Body of pancreas (tissue), 4 donors: ENCODE results near the gene COMP. TPM values are rescaled to one million over a fixed set of nuclear protein-coding genes. Genes with fewer than 3 reads are reported as not detected.

Source experiments
- ATAC-seq: fragments of 150-250 bp; one replicate; pipeline ENCODE4 v1.9.1; 2016
- DNase-seq, 4 donors: peaks; one replicate each; pipeline ENCODE4 v3.0.0-alpha.2; 2019
- H3K27ac ChIP-seq, 4 donors: fragments of 200-600 bp; sonication (generic); 1 replicate in 3 of 4; 2 replicates in 1 of 4; pipeline versions ENCODE4 v1.5.1 to v1.6.1; 2016 to 2019; ENCODE audit warnings: mild to moderate bottlenecking in 1 of 4, mixed read lengths in 1 of 4, moderate library complexity in 1 of 4
- H3K27me3 ChIP-seq, 2 donors: fragments of 200-600 bp; sonication (generic); one replicate each; pipeline ENCODE4 v1.6.0; 2016; ENCODE audit warnings: mild to moderate bottlenecking in 1 of 2
- H3K36me3 ChIP-seq, 2 donors: fragments of 200-600 bp; sonication (generic); replicated peaks in 1 of 2; 2 replicates each; pipeline ENCODE4 v1.5.1; 2016; ENCODE audit warnings: low read depth in 2 of 2; ENCODE audit not compliant: insufficient read depth in 1 of 2
- H3K4me1 ChIP-seq: fragments of 200-600 bp; sonication (generic); one replicate; pipeline ENCODE4 v1.6.0; 2016
- H3K4me3 ChIP-seq, 2 donors: fragments of 200-600 bp; sonication (generic); 1 replicate in 1 of 2; 2 replicates in 1 of 2; pipeline ENCODE4 v1.5.1; 2016 to 2019
- H3K9me3 ChIP-seq, 3 donors: fragments of 200-600 bp; sonication (generic); 1 replicate in 2 of 3; 2 replicates in 1 of 3; pipeline ENCODE4 v1.5.1; 2016
- POLR2A ChIP-seq, 3 donors: fragments of 450-650 bp; IDR thresholded peaks; one replicate each; pipeline ENCODE4 v1.6.1; 2016; ENCODE audit warnings: antibody characterized with exemption in 3 of 3, mild to moderate bottlenecking in 2 of 3
- WGBS, 2 donors: methylation state at CpG; one replicate each; pipeline ENCODE4 v1.1.5; 2017; 5-methylcytosine and 5-hydroxymethylcytosine counted together
- intact Hi-C: fragments of 100-400 bp; cut with DNase I; formaldehyde crosslinking; loops from one replicate; pipeline ENCODE4 v1.15.1; 2023
- total RNA-seq, 2 donors: library from RNA; depleted of rRNA; stranded (reverse); fragments of >200 nt; gene quantifications; one replicate each; pipeline ENCODE4 v1.1.0, GENCODE V29; 2016
- TF ChIP-seq, protein P1 (sequence below), 7 experiments: fragments of 450-650 bp in 4 of 7; fragments of 200-600 bp in 3 of 7; sonication (generic) in 3 of 7; IDR thresholded peaks; one replicate each; pipeline ENCODE4 v1.5.1; 2016 to 2019; ENCODE audit warnings: antibody characterized with exemption in 7 of 7

Gene COMP
- total RNA-seq, 2 donors from 2014 or later, result 0.33 to 6.0 TPM

GRCh38 chr19:18833849-18834643, 42.9 kb upstream of the COMP start:
- 2 to 10% methylated on average over 18 of the region's 18 CpGs for WGBS, 2 donors
- intact Hi-C loops, result no loop called here
- TF ChIP-seq POLR2A (IDR thresholded peaks at IDR 0.05), result peak in 2 of 3 donors; percentile 32 to 38
- TF ChIP-seq, protein P1, sequence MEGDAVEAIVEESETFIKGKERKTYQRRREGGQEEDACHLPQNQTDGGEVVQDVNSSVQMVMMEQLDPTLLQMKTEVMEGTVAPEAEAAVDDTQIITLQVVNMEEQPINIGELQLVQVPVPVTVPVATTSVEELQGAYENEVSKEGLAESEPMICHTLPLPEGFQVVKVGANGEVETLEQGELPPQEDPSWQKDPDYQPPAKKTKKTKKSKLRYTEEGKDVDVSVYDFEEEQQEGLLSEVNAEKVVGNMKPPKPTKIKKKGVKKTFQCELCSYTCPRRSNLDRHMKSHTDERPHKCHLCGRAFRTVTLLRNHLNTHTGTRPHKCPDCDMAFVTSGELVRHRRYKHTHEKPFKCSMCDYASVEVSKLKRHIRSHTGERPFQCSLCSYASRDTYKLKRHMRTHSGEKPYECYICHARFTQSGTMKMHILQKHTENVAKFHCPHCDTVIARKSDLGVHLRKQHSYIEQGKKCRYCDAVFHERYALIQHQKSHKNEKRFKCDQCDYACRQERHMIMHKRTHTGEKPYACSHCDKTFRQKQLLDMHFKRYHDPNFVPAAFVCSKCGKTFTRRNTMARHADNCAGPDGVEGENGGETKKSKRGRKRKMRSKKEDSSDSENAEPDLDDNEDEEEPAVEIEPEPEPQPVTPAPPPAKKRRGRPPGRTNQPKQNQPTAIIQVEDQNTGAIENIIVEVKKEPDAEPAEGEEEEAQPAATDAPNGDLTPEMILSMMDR (IDR thresholded peaks at IDR 0.05), result no peak
- DNase-seq (peak in 3 of 4 donors; percentile 40 to 59 (median 52)), ATAC-seq (peak; percentile 36)
- no peaks in the 10 kb centered on the region for H3K36me3 ChIP-seq
- H3K9me3 ChIP-seq, result no peaks in the 10 kb centered on the region
- peak overlapping the region; percentile 90 to 97 (median 94) for H3K27ac ChIP-seq
- peak overlapping the region in 1 of 2 donors; percentile 42 for H3K4me3 ChIP-seq
- peaks cover 59% of the 10 kb centered on the region for H3K4me1 ChIP-seq
- H3K27me3 ChIP-seq, result no peaks in the 10 kb centered on the region

- intact Hi-C loops, result no loop called here
- 0% methylated on average over 5 to 9 of the region's 9 CpGs for WGBS, 2 donors
- peak in 2 of 3 donors; percentile 36 to 38 for TF ChIP-seq POLR2A (IDR thresholded peaks at IDR 0.05)
- TF ChIP-seq, protein P1 (IDR thresholded peaks at IDR 0.05), result no peak
- ATAC-seq (no peak), DNase-seq (no peak)
- no peaks in the 10 kb centered on the region for H3K9me3 ChIP-seq
- H3K4me1 ChIP-seq, result peaks cover 50% of the 10 kb centered on the region
- peak overlapping the region; percentile 17 to 42 for H3K4me3 ChIP-seq
- H3K36me3 ChIP-seq, result no peaks in the 10 kb centered on the region
- no peaks in the 10 kb centered on the region for H3K27me3 ChIP-seq
- peak overlapping the region; percentile 90 to 97 (median 94) for H3K27ac ChIP-seq
Measured at GRCh38 chr19:18833141-18833476, 42.0 kb upstream of the COMP start.

DNA sequence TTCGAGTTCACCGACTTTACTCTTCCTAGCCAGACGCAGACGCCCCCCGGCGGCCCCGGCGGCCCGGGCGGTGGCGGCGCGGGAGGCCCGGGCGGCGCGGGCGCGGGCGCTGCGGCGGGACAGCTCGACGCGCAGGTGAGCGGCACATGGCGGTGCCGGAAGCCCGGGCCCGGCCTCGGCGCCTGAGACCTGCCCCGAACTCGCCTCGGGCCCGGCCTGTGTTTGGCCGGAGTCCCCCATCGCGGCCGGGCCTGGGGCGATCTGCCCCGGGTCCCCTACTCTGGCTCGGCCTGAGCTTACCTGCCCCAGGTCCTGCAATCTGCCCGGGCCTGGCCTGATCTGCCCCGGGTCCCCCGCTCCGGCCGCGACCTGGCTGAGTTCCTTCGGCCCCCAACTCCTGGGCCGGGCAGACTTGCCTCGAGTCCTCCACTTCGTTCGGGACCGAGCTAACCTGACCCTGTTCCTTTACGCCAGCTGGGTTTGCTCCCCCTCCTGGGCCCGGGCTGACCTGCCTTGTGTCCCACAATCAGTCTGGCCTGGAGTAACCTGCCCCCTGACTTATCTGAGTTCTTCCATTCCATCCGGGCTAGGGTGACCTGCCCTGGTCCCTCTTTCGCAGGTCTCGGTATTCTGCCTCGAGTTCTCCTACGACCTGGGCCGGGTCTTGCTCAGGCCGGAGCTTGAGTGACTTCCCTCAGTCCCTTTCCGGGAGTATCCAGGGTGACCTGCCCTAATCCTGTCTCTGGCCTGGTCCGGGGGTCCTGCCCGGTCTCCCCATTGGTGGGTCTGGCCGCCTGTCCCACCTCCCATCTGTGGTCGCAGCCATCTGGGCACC, 41.4 kb upstream of the COMP start:
- 0 to 1% methylated on average over 17 to 66 of the region's 69 CpGs for WGBS, 2 donors
- Histone ChIP-seq H3K27me3 (no peaks in the 10 kb centered on the region), H3K4me3 (peak overlapping the region; percentile 17 to 42), H3K9me3 (no peaks in the 10 kb centered on the region), H3K36me3 (no peaks in the 10 kb centered on the region), H3K4me1 (peaks cover 44% of the 10 kb centered on the region), H3K27ac (peak overlapping the region; percentile 90 to 97 (median 94))
- no peak for TF ChIP-seq POLR2A (IDR thresholded peaks at IDR 0.05)
- TF ChIP-seq, protein P1 (IDR thresholded peaks at IDR 0.05), result peak in 3 of 7 experiments; percentile 0 to 18 (median 16)
- DNase-seq (peak in 3 of 4 donors; percentile 43 to 60 (median 50)), ATAC-seq (peak; percentile 42)
- intact Hi-C loops, result no loop called here

- H3K4me3 ChIP-seq, result peak within 1 kb of the TSS; percentile 42 to 56
- WGBS, 2 donors, result 0 to 5% methylated on average over 3 to 90 of the region's 96 CpGs
- intact Hi-C loops, result no loop called here
- DNase-seq (peak; percentile 91 to 95 (median 94)), ATAC-seq (peak; percentile 90)
- H3K4me1 ChIP-seq, result peaks cover 36% of the 10 kb centered on the region
- no peaks in the 10 kb centered on the region for H3K36me3 ChIP-seq
- no peaks in the 10 kb centered on the region for H3K9me3 ChIP-seq
- peak within 1 kb of the TSS; percentile 90 to 97 (median 94) for H3K27ac ChIP-seq
- H3K27me3 ChIP-seq, result no peaks in the 10 kb centered on the region
- peak; percentile 35 to 80 (median 62) for TF ChIP-seq POLR2A (IDR thresholded peaks at IDR 0.05)
- TF ChIP-seq, protein P1 (IDR thresholded peaks at IDR 0.05), result peak in 2 of 7 experiments; percentile 7 to 23
Measured at GRCh38 chr19:18831524-18832305, 40.6 kb upstream of the COMP start, which contains the start of gene UPF1. TSS of gene UPF1 (plus strand) at chr19:18831959. CDS start at chr19:18832210, 251 bp downstream.
